Neutrophil (primary cell): ENCODE measurements around the gene ATP9B.

ENCODE experiments used
- H3K27ac ChIP-seq: fragments of 200-600 bp; sonication (generic); 2 replicates; pipeline ENCODE4 v1.5.1; 2016; ENCODE audit warnings: mild to moderate bottlenecking, moderate library complexity
- H3K27me3 ChIP-seq: fragments of 200-600 bp; sonication (generic); 2 replicates; pipeline ENCODE4 v1.6.0; 2016; ENCODE audit warnings: mild to moderate bottlenecking
- H3K36me3 ChIP-seq: fragments of 200-600 bp; sonication (generic); 2 replicates; pipeline ENCODE4 v1.5.1; 2017
- H3K4me1 ChIP-seq, 2 experiments: fragments of 200-600 bp in 1 of 2; sonication (generic) in 1 of 2; 1 replicate in 1 of 2; 2 replicates in 1 of 2; pipeline versions ENCODE4 v1.5.1 to v1.6.1; 2013 to 2016; ENCODE audit warnings: low read depth in 1 of 2, low read length in 1 of 2, mild to moderate bottlenecking in 1 of 2, moderate library complexity in 1 of 2; ENCODE audit not compliant: control insufficient read depth in 1 of 2, insufficient read depth in 1 of 2
- H3K4me3 ChIP-seq, 2 experiments: fragments of 200-600 bp in 1 of 2; sonication (generic) in 1 of 2; 1 replicate in 1 of 2; 2 replicates in 1 of 2; pipeline ENCODE4 v1.5.1; 2013 to 2016; ENCODE audit warnings: low read depth in 1 of 2, low read length in 1 of 2, mild to moderate bottlenecking in 1 of 2, moderate library complexity in 1 of 2
- H3K9me3 ChIP-seq: fragments of 200-600 bp; sonication (generic); 2 replicates; pipeline ENCODE4 v1.5.1; 2016
- CTCF ChIP-seq: fragments of 200-600 bp; sonication (generic); IDR thresholded peaks from 2 replicates; pipeline ENCODE4 v1.5.1; 2016; ENCODE audit warnings: antibody characterized with exemption

ATP9B gene

GRCh38 chr18:79404567-79404910, 335.3 kb downstream of the ATP9B start:
- H3K27ac ChIP-seq, result no peak overlapping the region
- no peaks in the 10 kb centered on the region for H3K36me3 ChIP-seq
- H3K9me3 ChIP-seq, result no peaks in the 10 kb centered on the region
- no peak for TF ChIP-seq CTCF
- H3K27me3 ChIP-seq, result peaks cover 51% of the 10 kb centered on the region
- peaks cover 32 to 37% of the 10 kb centered on the region in 2 experiments for H3K4me1 ChIP-seq
- no peak overlapping the region for H3K4me3 ChIP-seq

GRCh38 chr18:79405019-79405780, 336.0 kb downstream of the ATP9B start:
- H3K4me1 ChIP-seq, result peaks cover 32 to 34% of the 10 kb centered on the region in 2 experiments
- no peaks in the 10 kb centered on the region for H3K9me3 ChIP-seq
- H3K27me3 ChIP-seq, result peaks cover 45% of the 10 kb centered on the region
- TF ChIP-seq CTCF, result no peak
- peak overlapping the region; percentile 82 for H3K27ac ChIP-seq
- H3K4me3 ChIP-seq, result peak overlapping the region; percentile 58 to 59
- H3K36me3 ChIP-seq, result no peaks in the 10 kb centered on the region

- Histone ChIP-seq H3K9me3 (no peaks in the 10 kb centered on the region), H3K4me1 (peaks cover 32% of the 10 kb centered on the region in 2 experiments), H3K36me3 (peaks cover 7% of the 10 kb centered on the region), H3K27me3 (peaks cover 38% of the 10 kb centered on the region), H3K27ac (peak overlapping the region; percentile 82), H3K4me3 (peak overlapping the region; percentile 58 to 59)
- no peak for TF ChIP-seq CTCF
Measured at GRCh38 chr18:79405781-79406575, 336.8 kb downstream of the ATP9B start.

DNA sequence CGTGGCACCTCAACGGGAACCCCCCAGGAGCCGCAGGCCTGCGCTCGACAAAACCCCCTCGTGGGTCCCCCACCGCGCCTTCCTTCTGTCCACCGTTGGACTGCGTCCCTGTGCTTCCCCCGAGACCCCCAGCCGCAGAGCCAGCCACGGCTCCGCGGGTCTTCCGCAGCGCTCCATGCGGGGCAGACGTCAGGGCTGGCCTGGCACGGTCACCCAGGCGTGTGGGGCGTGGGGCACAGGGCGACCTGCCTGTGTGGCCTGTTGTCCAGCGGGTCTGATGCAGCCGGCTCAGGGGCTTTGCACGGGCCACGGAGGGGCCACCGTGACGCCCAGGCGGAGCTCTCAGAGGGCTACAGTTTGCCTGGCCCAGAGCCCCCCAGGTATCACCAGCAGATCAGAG, 337.5 kb downstream of the ATP9B start:
- H3K4me1 ChIP-seq, result peaks cover 27 to 32% of the 10 kb centered on the region in 2 experiments

GRCh38 chr18:79409313-79409712, 340.1 kb downstream of the ATP9B start:
- Histone ChIP-seq H3K27ac (no peak overlapping the region), H3K27me3 (peaks cover 5% of the 10 kb centered on the region), H3K4me3 (no peak overlapping the region), H3K36me3 (peaks cover 25% of the 10 kb centered on the region), H3K4me1 (peaks cover 16 to 17% of the 10 kb centered on the region in 2 experiments), H3K9me3 (no peaks in the 10 kb centered on the region)
- no peak for TF ChIP-seq CTCF

More for the DNA sequence above, 337.5 kb downstream of the ATP9B start:
- Histone ChIP-seq H3K27ac (peak overlapping the region; percentile 82), H3K36me3 (peaks cover 11% of the 10 kb centered on the region), H3K9me3 (no peaks in the 10 kb centered on the region), H3K27me3 (peaks cover 31% of the 10 kb centered on the region), H3K4me3 (peak overlapping the region in 1 of 2 experiments; percentile 59)
- no peak for TF ChIP-seq CTCF
